Cardiac septum (tissue), 1 donor: ENCODE measurements around the gene KRTAP5-11. TPM values are rescaled to one million over a fixed set of nuclear protein-coding genes. Genes with fewer than 3 reads are reported as not detected.
"Not testable (repeated sequence)": the region's sequence is repeated elsewhere in the genome, so short reads cannot be mapped to it uniquely, and the experiment has no call there.

Experiments used
- DNase-seq: peaks from one replicate; pipeline ENCODE4 v3.0.0-alpha.2; 2020; ENCODE audit warnings: low spot score
- intact Hi-C: fragments of 100-400 bp; cut with DNase I; formaldehyde crosslinking; loops from one replicate; pipeline ENCODE4 v1.14.0; 2022
- long read RNA-seq: library from polyadenylated mRNA; unstranded; transcript quantifications from one replicate; pipeline ENCODE4 v2.0.0, GENCODE V29; 2021
- total RNA-seq: library from RNA; stranded (reverse); fragmentation: NEBNext Ultra II Directional; extraction: Animal tissue kit (Norgen Biotek cat#: 25700); gene quantifications from one replicate; pipeline ENCODE4 v1.2.1, GENCODE V29; 2021
- donor health status: DM: no; HTN: no; CAD: no.

KRTAP5-11 gene
- not detected for total RNA-seq
- long read RNA-seq, result 0 reads

- intact Hi-C loops, result no loop called here
Measured at GRCh38 chr11:71582309-71582895, at the start of gene KRTAP5-11. Gene KRTAP5-11, minus strand, starts transcription at chr11:71582875. Its CDS starts 38 bp downstream, at chr11:71582837.

GRCh38 chr11:71631551-71631950, 48.9 kb upstream of the KRTAP5-11 start:
- intact Hi-C loops, result not testable (repeated sequence)
- DNase-seq, result peak; percentile 67

More at GRCh38 chr11:71582309-71582895, at the start of gene KRTAP5-11:
- DNase-seq, result no peak

- intact Hi-C loops, result not testable (repeated sequence)
Measured at GRCh38 chr11:71630071-71630470, 47.4 kb upstream of the KRTAP5-11 start.

GRCh38 chr11:71628943-71629342, 46.3 kb upstream of the KRTAP5-11 start:
- DNase-seq, result peak; percentile 49
- intact Hi-C loops, result not testable (repeated sequence)

More at GRCh38 chr11:71630071-71630470, 47.4 kb upstream of the KRTAP5-11 start:
- DNase-seq, result peak; percentile 3

- DNase-seq, result peak; percentile 20
- intact Hi-C loops, result not testable (repeated sequence)
Measured at GRCh38 chr11:71623226-71623625, 40.6 kb upstream of the KRTAP5-11 start.

- peak; percentile 38 for DNase-seq
- intact Hi-C loops, result not testable (repeated sequence)
Measured at GRCh38 chr11:71622561-71622960, 39.9 kb upstream of the KRTAP5-11 start.

GRCh38 chr11:71615003-71615402, 32.3 kb upstream of the KRTAP5-11 start:
- DNase-seq, intact Hi-C loops: not testable (repeated sequence)

GRCh38 chr11:71614366-71614917, 31.8 kb upstream of the KRTAP5-11 start:
- intact Hi-C loops, result not testable (repeated sequence)

GRCh38 chr11:71613931-71614330, 31.3 kb upstream of the KRTAP5-11 start:
- intact Hi-C loops, DNase-seq: not testable (repeated sequence)

More at GRCh38 chr11:71614366-71614917, 31.8 kb upstream of the KRTAP5-11 start:
- DNase-seq, result not testable (repeated sequence)

- intact Hi-C loops, DNase-seq: not testable (repeated sequence)
Measured at GRCh38 chr11:71611218-71611910, 28.7 kb upstream of the KRTAP5-11 start.

- intact Hi-C loops, DNase-seq: not testable (repeated sequence)
Measured at GRCh38 chr11:71608272-71608671, 25.6 kb upstream of the KRTAP5-11 start.

- DNase-seq, intact Hi-C loops: not testable (repeated sequence)
Measured at GRCh38 chr11:71607520-71608216, 25.0 kb upstream of the KRTAP5-11 start.

GRCh38 chr11:71606853-71607519, 24.3 kb upstream of the KRTAP5-11 start:
- intact Hi-C loops, DNase-seq: not testable (repeated sequence)

- intact Hi-C loops, DNase-seq: not testable (repeated sequence)
Measured at GRCh38 chr11:71604798-71605488, 22.3 kb upstream of the KRTAP5-11 start.

GRCh38 chr11:71603221-71603620, 20.5 kb upstream of the KRTAP5-11 start:
- peak; percentile 63 for DNase-seq

GRCh38 chr11:71589546-71589920, 6.9 kb upstream of the KRTAP5-11 start:
- DNase-seq, intact Hi-C loops: not testable (repeated sequence)

More at GRCh38 chr11:71603221-71603620, 20.5 kb upstream of the KRTAP5-11 start:
- intact Hi-C loops, result not testable (repeated sequence)

- intact Hi-C loops, DNase-seq: not testable (repeated sequence)
Measured at GRCh38 chr11:71588822-71589545, 6.3 kb upstream of the KRTAP5-11 start.

- DNase-seq, intact Hi-C loops: not testable (repeated sequence)
Measured at GRCh38 chr11:71588314-71588713, 5.6 kb upstream of the KRTAP5-11 start.
